ENCODE results near the gene FAM13A.
"Not testable (repeated sequence)": the region's sequence is repeated elsewhere in the genome, so short reads cannot be mapped to it uniquely, and the experiment has no call there.

FAM13A gene

GRCh38 chr4:89000844-89001360 lies 56.1 kb downstream of the FAM13A start:
- no peak for DNase-seq (ENCODE audit: low read depth in 1 of 2, low spot score in 1 of 2)

DNA sequence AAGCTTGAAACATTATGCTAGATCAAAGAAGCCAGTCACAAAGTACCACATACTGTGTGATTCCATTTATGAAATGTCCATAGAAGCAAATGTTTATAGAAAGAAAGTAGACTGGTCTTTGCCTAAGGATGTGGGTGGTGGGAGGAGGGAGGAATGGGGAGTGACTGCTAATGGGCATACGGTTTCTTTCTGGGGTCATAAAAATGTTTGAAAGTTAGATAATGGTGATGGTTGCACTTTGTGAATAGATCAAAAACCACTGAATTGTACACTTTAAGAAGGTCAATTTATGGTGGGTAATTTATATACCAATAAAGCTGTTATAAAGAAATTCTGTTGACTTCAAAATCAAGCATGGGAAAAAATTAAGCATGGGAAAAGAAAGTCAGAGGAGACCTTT lies 56.6 kb downstream of the FAM13A start:
- no peak for DNase-seq (ENCODE audit: low read depth in 1 of 2, low spot score in 1 of 2)

DNA sequence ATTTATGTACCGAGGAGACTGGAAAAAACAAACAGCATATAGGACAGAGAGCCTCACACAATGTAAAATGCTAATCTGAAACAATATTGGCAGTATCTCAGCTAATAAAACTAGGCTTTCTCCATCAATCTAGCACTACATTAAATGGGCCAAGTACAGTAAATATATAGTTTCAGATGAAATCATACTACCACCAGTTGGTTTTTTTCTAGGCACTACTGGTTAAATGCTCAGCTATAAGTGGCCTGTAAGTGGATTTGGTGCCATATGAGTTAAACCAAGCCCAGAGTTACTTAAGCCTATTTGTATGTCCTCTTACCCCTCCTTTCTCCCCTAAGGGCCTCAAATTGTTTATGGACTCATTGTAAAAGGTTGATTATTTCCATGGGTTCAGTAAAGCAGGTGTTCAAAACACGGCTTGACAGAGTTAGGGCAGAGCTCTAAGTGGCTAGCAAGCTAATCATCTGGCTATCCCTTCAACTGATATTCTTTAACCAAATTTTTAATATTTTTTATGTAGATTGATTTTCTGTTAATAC lies 57.5 kb downstream of the FAM13A start:
- no peak for DNase-seq (ENCODE audit: low read depth in 1 of 2, low spot score in 1 of 2)

DNA sequence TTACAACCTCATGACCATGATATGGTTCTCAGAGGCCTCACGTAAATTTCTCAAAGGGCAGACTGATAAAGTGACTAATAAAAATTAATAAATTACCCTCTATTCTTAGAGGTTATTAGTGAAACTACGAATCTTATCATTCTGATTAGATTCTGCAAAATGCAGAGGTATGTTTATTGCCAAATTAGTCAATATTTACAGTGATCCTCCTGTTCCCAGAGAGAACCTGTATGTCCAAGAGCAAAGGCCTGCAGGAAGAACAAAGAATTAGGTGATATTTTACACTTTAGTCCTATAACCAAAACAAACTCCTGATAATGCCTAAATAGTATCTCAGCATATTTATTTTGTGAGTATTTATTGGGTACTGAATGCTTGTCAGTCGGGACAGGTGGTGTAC lies 58.1 kb downstream of the FAM13A start:
- DNase-seq (ENCODE audit: low read depth in 1 of 2, low spot score in 1 of 2): no peak

DNA sequence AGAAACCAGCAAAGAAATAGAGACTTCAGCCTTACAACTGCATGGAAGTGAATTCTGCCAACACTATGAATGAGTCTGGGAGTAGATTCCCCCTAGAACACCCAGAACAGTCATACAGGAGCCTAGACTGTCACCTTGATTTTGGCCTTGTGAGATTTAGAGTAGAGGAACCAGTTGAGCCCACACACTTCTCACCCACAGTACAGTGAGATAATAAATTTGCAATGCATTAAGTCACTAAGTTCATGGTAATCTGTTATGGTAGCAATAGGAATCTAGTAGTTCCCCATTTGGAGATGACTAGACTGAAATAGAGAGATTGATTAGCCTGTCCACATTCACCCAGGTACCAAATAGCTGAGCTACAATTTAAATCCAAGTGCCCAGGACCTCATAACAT lies 59.0 kb downstream of the FAM13A start:
- no peak for DNase-seq (ENCODE audit: low read depth in 1 of 2, low spot score in 1 of 2)

DNA sequence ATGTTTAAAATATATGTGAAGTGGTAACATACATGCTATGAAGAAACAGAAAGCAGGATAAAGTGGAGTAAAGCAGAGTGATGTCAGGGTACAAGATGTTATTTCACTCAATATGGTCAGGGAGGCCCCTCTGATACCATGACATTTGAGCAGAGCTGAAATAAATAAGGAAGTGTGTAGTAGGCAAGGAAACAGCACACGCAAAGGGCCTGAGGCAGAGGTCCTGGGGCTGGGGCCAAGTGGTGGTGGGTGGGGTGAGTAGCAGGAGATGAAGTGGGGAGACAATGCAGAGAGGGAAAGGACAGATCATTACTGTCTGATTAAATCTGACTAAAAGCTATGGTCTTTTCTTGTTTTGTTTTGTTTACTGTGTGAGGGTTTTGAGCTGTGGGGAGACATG lies 61.1 kb downstream of the FAM13A start:
- DNase-seq (ENCODE audit: low read depth in 1 of 2, low spot score in 1 of 2): no peak

DNA sequence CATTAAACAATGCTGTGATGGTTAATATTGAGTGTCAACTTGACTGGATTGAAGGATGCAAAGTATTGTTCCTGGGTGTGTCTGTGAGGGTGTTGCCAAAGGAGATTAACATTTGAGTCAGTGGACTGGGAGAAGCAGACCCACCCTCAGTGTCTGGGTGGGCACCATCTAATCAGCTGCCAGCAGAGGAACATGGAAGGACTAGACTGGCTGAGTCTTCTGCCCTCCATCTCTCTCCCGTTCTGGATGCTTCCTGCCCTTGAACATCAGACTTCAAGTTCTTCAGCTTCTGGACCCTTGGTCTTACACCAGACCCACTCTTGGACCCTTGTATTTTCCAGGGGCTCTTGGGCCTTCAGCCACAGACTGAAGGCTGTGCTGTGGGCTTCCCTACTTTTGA lies 61.7 kb downstream of the FAM13A start:
- not testable (repeated sequence) for DNase-seq (ENCODE audit: low read depth in 1 of 2, low spot score in 1 of 2)

- no peak for DNase-seq (ENCODE audit: low read depth in 1 of 2, low spot score in 1 of 2)
These were observed 63.7 kb downstream of the FAM13A start for GRCh38 chr4:88993246-88993645.

- DNase-seq (ENCODE audit: low read depth in 1 of 2, low spot score in 1 of 2): no peak
These were observed 65.2 kb downstream of the FAM13A start for GRCh38 chr4:88991746-88992145.

DNA sequence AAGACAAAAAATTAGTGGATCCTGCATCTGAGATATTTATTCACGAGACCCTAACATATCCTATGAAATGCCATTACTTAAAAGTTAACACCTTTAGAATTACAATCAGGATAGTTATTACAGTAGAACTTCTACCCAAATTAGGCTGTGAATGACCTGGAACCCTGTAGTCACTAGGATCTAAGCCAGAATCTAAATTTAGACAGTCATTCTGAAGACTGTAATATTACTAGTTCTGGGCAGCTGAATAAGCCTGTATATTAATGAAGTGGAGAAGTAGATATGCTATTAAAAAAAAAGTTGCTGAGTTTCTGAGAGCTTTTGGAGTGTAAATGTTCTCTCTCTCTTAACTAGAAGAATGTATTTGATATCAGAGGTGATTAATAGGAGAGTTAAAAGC lies 67.0 kb downstream of the FAM13A start:
- DNase-seq (ENCODE audit: low read depth in 1 of 2, low spot score in 1 of 2): no peak

DNA sequence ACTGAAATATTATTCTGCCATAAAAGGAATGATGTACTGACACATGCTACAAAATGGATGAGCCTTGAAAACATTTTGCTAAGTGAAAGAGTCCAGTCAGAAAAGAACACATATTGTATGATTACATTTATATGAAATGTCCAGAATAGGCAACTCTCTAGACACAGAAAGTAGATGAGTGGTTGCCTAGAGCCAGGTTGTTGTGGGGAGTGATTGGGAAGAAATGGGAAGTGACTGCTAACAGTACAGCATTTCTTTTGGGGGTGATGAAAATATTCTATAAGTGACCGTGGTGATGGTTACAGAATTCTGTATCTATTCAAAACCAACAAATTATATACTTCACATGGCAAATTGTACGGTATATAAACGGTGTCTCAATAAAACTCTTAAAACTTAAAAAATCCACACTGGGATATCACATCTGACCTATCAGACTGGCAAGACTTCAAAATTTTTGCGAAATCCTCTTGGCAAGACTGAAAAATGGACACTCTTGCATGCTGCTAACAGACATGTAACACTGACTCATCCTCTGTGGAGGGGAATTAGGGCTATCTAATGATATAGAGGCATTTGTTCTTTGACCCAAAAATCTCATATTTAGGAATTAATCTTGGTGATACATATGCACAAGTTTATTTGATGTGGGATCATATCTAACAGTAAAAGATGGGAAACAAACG lies 71.8 kb downstream of the FAM13A start:
- no peak for DNase-seq (ENCODE audit: low read depth in 1 of 2, low spot score in 1 of 2)

DNA sequence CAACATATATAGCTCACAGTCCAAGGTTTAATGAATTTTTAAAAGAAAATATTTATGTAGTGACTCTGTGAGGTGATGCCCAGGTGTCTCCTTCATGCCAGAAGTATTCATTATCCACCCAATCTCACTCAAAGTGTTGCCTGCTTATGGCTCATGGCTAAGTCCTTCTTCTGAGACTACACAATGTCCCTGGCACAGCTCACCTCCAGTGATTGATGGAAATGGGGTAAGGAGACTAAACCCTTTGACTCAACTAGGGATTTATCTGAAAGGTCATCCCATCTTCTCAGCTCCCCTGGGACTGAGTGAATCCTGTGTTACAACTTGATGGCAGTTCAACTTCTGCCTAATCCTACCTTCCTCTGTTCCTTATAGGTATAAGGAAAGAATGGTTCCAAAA lies 74.2 kb downstream of the FAM13A start:
- DNase-seq (ENCODE audit: low read depth in 1 of 2, low spot score in 1 of 2): no peak

GRCh38 chr4:88981993-88982392 lies 75.0 kb downstream of the FAM13A start:
- DNase-seq (ENCODE audit: low read depth in 1 of 2, low spot score in 1 of 2): no peak

DNA sequence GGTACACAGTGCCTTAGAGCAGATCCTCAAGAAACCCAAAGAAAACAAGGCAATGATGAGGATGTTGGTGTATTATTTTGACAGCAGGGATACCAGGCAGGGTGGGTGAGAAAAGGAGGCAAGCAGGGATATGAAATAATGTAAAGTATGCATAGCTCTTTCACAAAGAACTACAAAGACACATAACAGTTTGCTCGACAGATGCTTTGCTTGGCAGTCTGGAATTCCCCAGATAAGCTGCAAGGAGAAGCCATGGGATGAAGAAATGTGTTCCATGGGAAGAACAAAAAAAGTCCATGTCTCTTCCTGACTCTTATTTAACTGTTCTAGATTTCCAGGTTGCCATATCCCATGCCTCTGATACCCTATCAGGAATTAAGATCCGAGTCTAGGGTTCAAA lies 75.4 kb downstream of the FAM13A start:
- no peak for DNase-seq (ENCODE audit: low read depth in 1 of 2, low spot score in 1 of 2)

GRCh38 chr4:88979276-88979675 lies 77.7 kb downstream of the FAM13A start:
- DNase-seq (ENCODE audit: low read depth in 1 of 2, low spot score in 1 of 2): no peak

DNA sequence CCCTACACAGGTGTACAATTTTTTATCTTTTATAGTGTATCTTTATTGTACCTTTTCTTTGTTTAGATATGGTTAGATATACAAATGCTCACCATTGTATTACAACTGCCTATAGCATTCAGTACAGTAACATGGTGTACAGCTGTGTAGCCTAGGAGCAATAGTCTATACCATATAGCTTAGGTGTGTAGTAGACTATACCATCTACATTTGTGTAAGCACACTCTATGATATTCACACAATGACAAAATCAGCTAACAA lies 80.3 kb downstream of the FAM13A start:
- no peak for DNase-seq (ENCODE audit: low read depth in 1 of 2, low spot score in 1 of 2)

GRCh38 chr4:88975958-88976774 lies 80.8 kb downstream of the FAM13A start:
- no peak for DNase-seq (ENCODE audit: low read depth in 1 of 2, low spot score in 1 of 2)

DNA sequence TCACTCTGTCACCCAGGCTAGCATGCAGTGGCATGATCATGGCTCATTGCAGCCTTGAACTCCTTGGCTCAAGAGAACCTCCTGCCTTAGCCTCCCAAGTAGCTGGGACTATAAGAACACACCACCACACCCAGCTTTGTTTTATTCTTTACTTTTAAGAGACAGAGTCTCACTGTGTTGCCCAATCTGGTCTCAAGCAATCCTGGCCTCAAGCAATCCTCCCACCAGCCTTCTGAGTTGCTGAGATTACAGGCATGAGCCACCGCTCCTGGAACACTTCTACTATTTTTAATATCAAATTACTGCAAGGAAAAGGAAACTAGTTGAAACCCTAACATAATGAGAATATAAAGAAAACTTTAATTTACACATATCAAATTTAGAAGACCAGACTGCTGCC lies 85.4 kb downstream of the FAM13A start:
- no peak for DNase-seq (ENCODE audit: low read depth in 1 of 2, low spot score in 1 of 2)

DNA sequence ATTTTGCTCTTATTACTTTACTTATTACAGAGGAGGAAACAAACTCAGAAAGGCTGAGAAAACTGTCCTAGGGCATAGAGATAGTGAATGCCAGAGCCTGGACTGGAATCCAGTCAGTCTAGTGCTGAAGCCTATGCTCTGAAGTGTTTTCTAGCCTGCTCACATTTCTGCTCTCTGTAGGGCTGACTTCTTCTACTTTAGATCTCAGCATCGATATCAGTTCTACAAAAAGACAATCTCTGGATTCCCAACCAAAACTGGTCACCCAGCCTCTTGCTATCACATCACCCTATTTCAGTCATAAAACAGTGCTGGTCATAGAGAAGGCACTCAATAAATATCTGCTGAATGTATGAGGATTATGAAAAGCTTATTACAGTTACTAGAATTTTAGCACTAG lies 87.2 kb downstream of the FAM13A start:
- no peak for DNase-seq (ENCODE audit: low read depth in 1 of 2, low spot score in 1 of 2)

DNA sequence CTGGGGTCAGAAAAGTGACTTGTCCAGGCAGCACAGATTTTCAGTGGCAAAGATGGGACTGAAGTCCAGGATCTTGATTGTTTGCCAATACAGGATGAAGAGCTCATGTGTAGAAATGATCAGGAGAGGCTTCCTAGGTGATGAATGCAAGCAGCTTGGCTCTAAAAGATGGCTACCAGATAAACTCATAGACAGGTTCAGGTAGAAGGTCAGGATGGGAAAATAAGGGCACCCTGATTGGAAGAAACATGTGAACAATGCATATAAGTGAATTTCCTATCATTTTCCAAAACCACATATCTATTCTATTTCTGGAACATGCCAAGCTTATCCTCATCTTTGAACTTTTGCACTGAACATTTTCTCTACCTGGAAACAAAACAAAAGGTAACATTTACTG lies 87.7 kb downstream of the FAM13A start:
- DNase-seq (ENCODE audit: low read depth in 1 of 2, low spot score in 1 of 2): no peak

DNA sequence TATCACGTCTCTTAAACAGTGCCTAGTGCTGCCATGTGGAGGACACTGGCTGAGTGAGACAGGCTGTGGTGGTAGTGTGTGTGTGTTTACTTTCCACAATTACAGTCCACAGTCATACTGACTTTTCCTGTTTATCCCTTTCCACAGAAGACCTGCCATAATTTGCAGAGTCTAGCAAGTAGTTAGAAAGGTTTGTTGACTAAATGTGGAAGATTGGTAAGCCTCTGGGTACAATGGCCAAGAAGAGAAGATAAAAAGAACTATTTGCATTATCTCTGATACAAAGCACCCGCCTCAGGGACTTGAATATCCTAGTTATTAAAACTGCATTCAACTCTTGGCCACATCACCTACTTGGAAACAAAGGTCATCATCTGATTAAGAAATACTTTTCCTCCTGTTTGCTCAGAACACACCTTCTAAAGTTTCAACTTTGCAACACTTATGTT lies 89.1 kb downstream of the FAM13A start:
- DNase-seq (ENCODE audit: low read depth in 1 of 2, low spot score in 1 of 2): no peak

- DNase-seq (ENCODE audit: low read depth in 1 of 2, low spot score in 1 of 2): no peak
These were observed 91.9 kb downstream of the FAM13A start for GRCh38 chr4:88965053-88965452.

DNA sequence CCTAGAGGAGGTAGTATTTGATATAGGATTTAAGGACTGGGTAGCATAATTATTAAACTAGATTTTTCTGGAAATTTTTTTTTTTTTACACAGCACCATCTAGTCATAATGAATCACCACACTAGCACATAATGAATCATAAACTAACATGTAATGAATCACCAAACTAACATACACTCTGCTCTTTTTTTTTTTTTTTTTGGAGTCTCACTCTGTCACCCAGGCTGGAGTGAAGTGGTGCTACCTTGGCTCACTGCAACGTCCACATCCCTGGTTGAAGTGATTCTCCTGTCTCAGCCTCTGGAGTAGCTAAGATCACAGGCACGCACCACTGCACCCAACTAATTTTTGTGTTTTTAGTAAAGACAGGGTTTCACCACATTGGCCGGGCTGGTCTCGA lies 92.5 kb downstream of the FAM13A start:
- no peak for DNase-seq (ENCODE audit: low read depth in 1 of 2, low spot score in 1 of 2)
